Lower leg skin (tissue), 3 donors: ENCODE results near the gene MT1M.

Source experiments
- POLR2A ChIP-seq, 2 donors: fragments of 450-650 bp; IDR thresholded peaks; one replicate each; pipeline ENCODE4 v1.6.1; 2016 to 2017; ENCODE audit warnings: antibody characterized with exemption in 2 of 2, mild to moderate bottlenecking in 1 of 2, moderate library complexity in 1 of 2
- TF ChIP-seq, protein P1 (sequence below), 3 donors: fragments of 450-650 bp; IDR thresholded peaks; one replicate each; pipeline ENCODE4 v1.5.1; 2016; ENCODE audit warnings: antibody characterized with exemption in 3 of 3, mild to moderate bottlenecking in 3 of 3, moderate library complexity in 2 of 3

DNA sequence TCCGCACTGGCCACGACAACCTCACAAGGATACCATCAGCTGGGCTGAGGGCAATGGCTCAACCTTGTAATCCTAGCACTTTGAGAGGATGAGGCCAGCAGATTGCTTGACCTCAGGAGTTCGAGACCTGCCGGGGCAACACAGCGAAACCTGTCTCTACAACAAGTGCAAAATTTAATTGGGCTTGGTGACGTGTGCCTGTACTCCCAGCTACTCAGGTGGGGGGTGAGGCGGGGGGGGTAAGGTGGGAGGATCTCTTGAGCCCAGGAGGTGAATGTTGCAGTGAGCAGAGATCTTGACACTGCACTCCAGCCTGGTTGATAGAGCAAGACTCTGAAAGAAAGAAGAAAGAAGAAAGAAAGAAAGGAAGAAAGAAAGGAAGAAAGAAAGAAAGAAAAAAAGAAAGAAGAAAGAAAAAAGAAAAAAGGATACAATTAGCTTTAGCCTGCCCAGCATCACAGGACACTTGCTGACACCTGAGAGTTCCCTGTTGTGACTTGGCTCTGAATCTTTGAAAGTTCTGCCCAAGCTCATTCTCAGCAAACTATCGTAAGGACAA is 12.0 kb upstream of the MT1M start:
- TF ChIP-seq POLR2A (IDR thresholded peaks at IDR 0.05) = no peak
- TF ChIP-seq, protein P1, sequence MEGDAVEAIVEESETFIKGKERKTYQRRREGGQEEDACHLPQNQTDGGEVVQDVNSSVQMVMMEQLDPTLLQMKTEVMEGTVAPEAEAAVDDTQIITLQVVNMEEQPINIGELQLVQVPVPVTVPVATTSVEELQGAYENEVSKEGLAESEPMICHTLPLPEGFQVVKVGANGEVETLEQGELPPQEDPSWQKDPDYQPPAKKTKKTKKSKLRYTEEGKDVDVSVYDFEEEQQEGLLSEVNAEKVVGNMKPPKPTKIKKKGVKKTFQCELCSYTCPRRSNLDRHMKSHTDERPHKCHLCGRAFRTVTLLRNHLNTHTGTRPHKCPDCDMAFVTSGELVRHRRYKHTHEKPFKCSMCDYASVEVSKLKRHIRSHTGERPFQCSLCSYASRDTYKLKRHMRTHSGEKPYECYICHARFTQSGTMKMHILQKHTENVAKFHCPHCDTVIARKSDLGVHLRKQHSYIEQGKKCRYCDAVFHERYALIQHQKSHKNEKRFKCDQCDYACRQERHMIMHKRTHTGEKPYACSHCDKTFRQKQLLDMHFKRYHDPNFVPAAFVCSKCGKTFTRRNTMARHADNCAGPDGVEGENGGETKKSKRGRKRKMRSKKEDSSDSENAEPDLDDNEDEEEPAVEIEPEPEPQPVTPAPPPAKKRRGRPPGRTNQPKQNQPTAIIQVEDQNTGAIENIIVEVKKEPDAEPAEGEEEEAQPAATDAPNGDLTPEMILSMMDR (IDR thresholded peaks at IDR 0.05) = no peak
